ENCODE measurements around the gene GPR34.
"Not testable (repeated sequence)": the region's sequence is repeated elsewhere in the genome, so short reads cannot be mapped to it uniquely, and the experiment has no call there.

GPR34 gene, protein sequence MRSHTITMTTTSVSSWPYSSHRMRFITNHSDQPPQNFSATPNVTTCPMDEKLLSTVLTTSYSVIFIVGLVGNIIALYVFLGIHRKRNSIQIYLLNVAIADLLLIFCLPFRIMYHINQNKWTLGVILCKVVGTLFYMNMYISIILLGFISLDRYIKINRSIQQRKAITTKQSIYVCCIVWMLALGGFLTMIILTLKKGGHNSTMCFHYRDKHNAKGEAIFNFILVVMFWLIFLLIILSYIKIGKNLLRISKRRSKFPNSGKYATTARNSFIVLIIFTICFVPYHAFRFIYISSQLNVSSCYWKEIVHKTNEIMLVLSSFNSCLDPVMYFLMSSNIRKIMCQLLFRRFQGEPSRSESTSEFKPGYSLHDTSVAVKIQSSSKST

DNA sequence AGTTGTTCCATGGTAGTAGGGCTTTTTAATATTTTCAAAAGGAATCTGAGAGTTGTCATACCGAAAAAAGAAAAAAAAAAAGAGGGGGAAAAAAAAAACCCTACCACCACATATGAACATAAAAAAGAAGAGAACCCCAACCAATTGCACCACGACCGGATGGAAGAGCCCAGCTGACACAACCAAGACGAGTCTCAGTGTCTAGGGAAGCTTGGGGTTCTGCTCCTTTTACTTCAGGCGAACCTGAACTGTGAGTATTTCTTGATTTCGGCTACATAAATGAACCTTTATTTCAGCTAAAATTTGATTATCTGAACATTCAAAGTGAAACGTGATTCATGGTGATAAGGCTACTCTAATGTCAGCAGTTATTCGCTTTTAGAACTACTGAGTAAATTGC, at the start of gene GPR34:
TSS of gene GPR34 (plus strand) at position 139 of the 400 bp plus-strand sequence. CDS start 6,661 bp downstream, outside the sequence.
- no peak for DNase-seq

DNA sequence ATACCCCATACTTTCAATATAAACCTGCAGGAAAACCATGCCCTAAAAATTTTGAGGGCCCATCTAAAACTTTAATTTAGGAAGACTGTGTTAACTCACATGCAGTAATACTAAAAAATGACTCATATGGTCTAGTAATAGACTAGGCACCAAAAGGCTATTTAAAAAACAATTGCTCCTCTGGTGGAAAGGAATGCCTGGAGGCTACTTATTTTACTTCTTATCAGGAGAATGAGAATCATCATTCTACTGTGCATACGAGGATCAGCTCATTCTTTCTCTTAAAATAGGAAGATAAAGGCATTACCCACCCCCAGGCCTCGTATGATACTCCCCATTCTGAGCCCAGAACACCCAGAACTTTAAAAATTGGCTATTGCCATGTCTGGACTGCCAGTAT, 42.6 kb upstream of the GPR34 start:
- not testable (repeated sequence) for DNase-seq

DNA sequence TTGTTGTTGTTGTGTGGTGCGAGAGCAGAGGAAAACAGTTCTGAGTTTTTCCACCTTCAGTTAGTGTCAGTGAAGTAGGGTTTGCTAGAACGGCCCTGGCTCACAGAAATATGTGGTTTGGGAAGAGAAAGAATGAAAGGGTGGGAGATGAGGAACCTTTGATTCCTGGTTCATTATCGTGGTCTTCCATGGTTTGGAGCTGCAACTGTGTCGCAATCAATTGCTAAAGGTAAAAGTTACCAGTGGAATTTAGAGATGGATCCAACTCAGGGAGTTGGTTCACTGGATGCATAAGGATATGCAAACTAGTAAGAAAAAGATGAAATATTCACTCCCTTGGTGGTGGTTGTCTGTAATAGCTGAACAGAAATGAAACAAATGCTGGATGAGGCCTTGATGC, 35.6 kb upstream of the GPR34 start:
- DNase-seq, result no peak

DNA sequence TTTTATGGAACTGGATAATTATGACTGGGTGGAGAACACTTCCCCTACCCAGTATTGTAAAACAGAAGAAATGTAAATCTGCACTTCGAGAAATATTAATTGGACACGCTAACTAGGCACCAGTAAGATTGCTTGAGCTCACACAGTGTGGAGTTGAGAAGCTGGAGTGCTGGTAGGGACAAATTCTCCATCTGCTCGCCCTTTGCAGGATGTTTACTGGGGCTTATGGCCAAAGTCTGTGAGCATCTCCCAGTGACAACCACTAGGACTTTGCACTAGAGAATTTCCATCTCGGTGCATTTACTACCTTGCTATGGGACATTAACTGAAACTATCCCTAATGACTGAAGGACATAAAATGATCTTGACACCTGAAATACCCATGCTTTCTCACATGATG, 33.7 kb upstream of the GPR34 start:
- DNase-seq, result no peak

DNA sequence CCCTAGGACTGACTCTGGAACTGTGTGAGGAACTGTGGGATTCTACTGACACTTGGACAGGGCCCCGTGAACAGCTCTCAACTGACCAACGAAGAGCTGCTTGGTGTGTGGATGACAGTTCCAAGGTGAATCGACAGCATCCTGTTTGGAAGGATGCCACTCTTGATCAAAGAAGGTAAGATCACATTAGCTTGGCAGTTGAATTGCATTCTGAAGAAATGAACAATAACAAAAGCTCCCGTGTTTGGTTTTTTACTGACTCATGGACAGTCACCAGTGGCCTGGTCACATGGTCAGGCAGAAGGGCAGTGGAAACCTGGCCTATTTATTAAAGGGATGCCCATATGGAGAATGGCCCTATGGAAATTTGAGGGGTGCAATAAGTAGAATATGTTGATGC, 33.1 kb upstream of the GPR34 start:
- no peak for DNase-seq

DNA sequence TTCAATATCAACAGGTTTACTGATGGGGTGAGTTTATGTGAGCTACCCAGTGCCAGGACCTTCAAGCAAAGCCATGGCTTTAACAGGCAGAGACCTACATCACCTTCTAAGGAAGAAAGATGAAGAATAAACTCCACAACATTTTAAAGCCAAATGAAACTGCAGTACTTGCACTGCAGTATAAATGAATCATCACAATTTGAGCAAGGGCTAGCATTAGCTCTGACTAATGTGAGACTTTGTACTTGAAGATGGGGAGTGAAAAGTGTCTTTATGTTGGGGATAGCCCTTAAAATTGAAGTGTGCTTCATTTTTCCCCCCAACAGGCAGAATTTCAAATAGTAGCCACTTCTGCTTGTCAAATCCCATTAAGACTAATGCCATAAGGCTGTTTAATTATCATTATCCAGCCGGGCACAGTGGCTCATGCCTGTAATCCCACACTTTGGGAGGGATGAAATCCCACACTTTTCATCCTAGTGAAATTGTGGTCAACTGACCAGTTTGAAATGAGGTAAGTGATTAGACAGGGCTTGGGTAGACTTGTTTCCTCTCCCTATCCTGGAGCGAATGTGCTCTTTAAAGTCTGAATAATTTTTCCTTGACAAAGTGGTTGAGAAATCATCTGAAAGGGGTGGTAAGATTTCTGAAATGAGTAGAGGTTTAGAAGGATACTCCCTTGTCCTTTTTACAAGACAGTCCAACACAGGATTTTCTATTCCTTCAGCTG, 27.2 kb upstream of the GPR34 start:
- DNase-seq, result no peak

DNA sequence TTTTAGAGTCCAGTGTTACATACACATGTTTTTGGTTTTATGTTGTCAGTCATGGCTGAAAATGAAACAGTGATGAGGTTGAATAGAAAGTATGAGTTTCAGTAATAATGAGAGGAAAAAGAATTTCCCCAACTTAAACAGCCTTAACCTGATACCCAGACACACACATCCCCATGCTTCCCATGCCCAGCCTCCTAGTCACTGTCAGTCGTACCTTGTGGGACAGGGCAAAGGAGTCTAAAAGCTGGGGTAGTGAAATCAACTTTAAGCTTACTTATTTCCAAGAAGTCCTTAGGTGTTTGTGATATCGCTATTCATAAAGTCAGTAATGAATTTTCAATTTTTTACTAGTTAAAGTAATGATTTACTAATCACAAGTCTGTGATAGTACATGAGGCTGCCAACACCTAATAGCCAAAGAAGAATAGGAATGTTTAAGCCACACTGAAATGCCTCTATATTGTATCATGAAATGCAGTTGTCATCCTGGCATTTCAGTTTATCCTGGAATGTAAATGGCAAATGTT, 24.3 kb upstream of the GPR34 start:
- no peak for DNase-seq

DNA sequence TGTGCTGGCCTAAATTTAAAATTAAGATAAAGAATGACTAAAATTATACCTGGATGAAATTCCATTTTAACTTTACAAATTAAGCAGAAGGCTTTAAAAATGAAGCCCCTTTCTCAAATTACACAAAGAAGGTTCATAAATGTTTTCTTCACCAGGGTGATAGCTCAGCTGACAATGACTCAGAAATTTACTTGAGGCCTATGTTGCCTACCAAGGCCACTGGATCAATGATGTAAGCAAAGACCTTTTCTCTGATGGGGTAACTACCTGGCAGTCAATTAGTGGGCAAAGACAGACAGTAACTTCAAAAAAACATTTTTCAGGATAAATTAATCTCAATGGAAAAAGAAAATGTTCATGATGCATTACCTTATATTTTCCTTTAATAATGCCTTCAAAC, 23.9 kb upstream of the GPR34 start:
- DNase-seq, result no peak

DNA sequence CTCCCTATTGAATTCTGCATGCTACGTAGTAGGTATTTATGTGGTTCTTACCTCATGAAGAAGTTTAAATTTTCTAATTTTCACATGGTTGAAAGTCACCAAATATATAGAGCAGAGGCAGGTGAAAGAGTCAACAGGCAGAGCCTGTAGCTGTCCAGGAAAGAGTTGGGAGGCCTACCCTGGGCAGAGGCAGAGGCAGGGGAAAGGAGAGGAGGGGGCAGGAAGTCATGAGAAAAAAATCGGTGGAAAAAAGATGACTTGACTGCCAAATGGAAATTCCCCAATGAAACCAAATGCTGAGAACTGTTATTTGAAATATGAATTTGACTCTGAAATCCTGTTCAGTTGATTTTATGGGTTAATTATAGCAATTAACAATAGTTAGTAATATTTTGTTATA, 23.1 kb upstream of the GPR34 start:
- DNase-seq, result no peak

DNA sequence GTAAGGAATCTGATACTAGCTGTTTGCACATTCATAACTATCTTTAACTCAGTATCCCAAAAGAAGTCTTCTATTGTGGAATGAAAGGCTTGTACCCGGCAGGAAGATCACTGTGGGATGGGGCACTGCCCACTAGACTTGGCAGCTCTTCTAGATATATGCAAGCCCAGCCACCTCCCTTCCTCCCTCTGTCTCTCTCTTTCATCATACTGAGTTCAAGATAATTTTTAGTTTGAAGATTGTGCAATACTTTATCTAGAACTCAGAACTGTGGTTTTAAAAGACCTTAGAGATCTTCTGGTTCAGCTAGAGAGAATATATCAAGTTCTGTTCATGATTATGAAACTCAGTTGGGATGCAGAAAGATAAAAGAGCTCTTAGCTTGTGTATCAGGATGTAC, 22.5 kb upstream of the GPR34 start:
- DNase-seq, result no peak

DNA sequence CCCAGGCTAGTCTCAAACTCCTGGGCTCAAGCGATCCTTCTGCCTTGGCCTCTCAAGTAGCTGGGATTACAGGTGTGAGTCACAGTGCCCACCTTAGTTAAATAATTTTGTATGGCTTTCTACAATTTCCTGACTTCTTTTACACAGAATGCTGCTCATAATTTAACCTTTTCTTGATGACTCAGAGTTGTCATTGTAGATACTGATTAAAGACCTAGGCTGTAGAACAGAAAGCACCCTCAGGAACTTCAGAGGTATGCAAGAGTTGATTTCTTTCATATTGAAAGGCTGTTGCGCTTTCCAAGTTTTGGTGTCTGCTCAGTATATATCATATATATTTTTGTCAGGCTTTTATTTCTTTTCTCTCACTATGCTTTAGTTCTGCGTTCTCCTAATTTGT, 21.1 kb upstream of the GPR34 start:
- no peak for DNase-seq

DNA sequence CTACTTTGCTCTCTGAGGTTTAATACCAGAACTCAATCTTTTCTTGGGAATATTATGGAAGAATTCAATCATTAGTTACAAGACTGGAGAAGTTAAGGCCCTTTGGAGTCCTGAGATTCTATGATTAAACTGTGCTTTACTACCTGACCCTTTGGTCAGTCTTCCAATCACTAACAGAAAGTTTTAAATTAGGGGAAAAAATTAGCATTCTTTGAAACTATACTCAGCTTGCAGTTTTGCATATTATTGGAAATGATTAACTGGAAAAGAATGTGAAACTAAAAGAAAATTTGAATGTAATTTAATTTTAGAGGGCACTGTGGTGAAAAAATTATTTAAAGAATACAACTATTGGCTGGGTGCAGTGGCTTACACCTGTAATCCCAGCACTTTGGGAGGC, 18.7 kb upstream of the GPR34 start:
- DNase-seq, result no peak

DNA sequence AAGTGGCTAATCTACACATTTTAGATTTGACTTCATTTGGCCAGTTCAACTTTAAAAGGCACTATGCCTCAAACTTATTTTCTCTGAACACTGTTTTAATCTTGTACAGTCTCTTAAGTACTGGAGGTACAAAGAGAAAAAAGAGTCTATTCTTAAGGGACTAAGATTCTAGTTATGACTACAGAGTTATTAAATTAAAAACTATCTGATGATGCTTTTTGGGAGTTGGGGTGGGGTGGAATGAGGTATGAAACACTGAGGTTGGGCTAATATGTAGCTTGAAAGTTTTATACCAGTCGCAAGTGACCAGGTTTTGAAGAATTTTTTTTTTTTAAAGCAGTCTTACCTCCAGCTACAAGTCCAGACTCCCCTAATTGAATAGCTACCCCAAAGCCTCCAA, 17.7 kb upstream of the GPR34 start:
- DNase-seq, result no peak

DNA sequence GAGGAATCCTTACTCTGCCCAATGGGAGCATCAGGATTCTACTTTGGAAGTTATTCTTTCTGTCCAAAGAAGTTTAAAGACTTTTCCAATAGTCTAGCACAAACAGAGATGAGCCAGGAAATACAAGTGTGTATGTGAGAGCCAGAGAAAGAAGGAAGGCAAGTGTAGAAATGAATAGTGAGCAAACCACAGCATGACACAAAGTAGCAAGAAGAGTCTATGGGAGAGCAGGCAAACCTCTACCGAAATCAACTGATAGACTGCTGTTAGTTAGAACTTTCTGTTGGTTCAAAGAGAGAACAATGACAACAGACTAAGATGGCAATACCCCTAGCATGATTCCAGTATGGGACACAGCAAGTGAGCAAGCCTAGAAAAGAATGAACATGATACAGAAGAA, 16.1 kb upstream of the GPR34 start:
- DNase-seq, result no peak

DNA sequence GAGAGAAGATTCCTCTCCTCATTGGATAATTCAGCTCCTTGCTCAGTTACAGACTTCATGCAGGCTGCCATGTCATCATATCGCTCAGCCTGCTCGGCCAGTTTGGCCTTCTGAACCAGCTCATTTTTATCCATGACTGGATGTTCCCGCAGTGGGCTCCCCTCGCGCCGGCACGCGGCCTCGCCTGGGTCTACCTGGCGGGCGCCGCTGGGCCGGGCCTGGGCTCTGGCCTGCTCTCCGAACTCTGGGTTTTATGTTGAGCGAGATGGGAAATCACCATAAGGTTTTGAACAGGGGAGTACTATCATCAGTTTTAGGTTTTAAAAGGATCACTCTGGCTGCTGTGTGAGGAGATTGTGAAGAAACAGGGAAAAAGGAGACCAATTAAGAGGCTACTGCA, 12.4 kb upstream of the GPR34 start:
- DNase-seq, result not testable (repeated sequence)

DNA sequence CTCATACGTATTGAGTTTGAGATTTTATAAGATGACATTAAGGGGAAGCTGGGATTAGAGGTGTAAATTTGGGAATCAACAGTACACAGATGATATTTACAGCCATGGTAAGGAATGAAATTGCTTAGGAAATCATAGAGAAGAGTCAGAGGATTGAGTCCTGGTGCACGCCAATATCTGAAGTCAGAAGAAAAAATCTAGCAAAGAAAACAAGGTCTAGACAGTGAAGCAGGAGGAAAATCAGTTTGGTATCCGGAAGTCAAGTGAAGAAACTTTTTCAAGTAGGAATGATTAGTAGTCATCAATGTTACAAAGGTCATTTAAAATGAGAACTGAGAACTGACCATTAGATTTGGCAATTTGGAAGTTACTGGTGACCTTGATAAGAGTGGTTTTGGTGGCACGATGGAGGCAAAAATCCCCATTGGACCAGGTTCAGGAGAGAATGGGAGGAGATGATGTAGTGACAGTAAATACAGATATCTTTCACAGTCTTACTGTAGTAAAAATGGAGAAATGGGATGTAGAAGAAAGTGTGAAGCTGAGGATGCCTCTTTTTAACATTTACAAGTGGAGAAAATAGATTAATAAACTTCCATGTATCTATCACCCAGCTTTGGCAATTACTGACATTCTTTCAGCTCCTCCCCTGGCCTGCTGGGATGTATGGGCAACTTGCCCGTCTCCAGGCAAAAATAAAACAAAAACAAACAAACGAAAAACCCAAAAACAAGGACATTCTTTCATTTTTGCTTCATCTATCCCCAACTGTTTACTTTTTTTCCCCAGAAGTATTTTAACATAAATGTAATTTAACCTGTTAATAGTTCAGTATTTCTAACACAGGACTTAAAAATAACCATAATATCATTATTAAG, 11.4 kb upstream of the GPR34 start:
- DNase-seq, result no peak

DNA sequence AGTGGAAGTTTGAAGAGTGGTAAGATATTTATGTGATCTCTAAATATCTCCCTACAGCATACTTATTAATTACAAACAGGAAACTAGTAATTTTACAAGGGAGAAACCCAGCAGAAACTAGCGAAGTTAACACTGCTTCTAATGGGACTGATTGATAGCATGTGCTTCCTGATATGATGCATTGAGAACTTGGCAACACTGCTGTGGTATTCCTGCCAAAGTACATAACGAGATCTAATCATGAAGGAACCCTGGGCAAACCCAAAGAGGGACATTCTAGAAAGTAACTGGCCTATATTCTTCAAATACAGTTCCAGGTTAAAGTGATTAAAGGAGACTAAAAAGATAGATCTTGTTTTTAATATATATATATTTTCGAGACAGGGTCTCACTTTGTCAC, 4.6 kb upstream of the GPR34 start:
- no peak for DNase-seq

DNA sequence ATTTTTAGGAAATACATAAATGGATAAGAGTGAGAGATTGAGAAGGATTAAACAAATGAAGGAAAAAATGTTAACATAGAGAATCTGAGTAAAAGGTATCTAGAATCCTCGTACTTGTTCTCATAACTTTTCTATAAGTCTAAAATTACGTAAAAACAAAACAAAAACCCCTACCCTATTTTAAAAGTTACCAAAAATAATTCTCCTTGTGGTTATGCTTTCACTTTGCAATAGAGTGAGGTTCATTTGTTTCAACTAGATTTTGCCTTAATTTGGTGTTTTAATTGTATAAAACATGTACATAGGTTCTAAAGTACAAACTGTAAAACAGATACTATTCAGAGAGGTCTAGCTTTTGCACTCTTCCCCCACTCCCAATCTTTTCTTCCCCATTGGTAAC, 3.8 kb upstream of the GPR34 start:
- DNase-seq, result no peak

DNA sequence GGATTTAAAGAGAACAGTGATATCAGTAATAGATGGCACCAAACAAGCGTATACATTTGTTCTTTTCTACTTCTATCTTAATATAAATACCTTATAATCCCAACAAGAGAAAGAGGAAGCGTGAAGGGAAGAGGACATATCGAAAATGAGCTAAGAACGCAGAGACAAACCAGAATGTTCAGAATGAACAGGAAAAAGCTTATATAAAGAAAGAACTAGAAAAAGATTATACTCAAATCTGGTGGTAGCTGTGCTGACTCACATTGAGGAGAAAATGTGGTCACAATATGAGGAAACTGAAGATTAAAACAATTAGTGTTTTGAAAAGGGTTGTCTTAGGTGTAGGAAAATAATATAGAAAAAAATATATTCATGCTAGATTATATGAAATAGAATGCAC, 2.0 kb upstream of the GPR34 start:
- no peak for DNase-seq

DNA sequence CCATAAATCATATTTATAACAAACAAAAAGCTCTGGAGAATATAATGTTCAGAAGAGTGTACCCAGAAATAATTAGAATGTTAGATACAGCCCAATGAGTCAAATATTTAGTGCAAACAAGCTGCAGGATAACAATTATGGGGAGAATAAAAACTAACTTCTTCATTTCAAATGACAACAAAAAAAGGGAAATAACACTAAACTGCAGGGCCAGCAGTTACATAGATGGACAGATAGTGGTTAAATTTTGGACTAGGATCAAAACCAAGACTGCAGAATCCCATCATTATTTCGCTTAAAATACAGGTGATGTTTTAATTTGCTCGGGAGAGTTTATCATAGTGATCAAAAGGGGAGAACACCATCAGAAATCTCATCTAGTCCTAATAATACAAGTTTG, 617 bp upstream of the GPR34 start:
- DNase-seq, result no peak

DNA sequence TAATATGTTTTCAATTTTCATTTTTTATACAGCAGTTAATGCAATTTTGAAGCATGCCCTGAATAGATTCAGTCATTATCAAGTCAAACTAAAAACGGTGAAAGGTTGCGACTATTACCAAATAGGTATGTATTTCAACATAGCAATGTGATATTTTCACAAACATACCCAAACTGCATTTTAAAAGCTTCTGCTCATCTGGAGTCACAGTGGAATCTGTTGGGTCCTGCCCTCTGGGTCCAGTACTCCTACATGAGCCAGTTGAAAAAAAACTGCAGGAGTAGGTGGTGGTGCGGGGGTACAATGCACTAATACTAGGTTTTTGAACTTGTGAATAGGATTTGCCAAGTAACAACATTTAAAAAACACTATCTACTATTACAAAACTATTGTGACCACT, 938 bp downstream of the GPR34 start:
- DNase-seq, result no peak

DNA sequence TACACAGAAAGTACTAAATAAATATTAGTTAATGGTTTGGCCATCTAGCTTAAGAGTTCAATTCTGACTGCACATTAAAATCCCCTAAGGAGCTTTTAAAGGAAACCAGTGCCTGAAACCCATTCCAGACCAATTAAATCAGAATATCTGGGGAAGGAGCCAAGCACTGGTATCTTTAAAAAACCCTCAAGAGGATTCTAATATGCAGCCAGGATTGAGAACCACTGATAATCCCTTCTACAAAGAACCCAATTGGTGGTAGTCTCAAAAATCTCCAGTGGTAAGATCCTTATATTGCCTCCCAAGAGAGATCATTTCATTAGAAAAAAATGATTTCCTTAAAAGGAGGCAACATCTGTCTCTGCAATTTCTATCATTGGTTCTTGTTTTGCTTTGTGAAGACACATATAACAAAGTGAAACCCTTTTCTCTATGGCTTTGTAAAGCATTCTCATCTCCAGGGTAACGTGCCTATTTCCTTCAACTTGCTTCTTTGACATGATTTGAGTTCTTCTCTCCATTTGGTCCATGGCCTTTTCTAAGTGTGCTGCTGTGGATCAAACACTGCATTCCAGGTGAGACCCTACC, 3.5 kb downstream of the GPR34 start:
- DNase-seq, result no peak

DNA sequence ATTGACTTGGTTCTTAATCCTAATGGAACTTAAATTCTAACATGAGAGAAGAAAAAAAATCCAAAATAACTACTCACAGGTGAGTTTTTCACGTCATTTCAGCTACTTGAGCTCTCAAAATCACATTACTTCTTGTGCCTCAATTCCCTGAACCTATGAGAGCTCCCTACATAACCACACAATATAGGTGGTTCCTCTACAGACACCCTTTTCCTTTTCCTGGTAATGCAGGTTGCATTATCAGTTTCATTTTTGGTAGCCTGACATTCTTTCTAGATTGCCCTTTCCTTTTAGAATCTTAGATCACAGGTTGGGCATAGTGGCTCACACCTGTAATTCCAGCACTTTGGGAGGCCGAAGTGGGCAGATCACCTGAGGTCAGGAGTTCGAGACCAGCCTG, 4.3 kb downstream of the GPR34 start:
- DNase-seq, result no peak
